H7 (cell line): ENCODE data around the gene RAPGEF2. TPM values are rescaled to one million over a fixed set of nuclear protein-coding genes. Genes with fewer than 3 reads are reported as not detected.
"Not testable (repeated sequence)": the region's sequence is repeated elsewhere in the genome, so short reads cannot be mapped to it uniquely, and the experiment has no call there.

Experiments
- DNase-seq: peaks from one replicate; pipeline ENCODE4 v3.0.0; 2012
- H3K27me3 ChIP-seq: 2 replicates; pipeline ENCODE4 v1.6.0; 2011; ENCODE audit warnings: mild to moderate bottlenecking, low read length; ENCODE audit not compliant: control insufficient read depth, insufficient read depth
- H3K36me3 ChIP-seq: replicated peaks from 2 replicates; pipeline ENCODE4 v1.5.1; 2011; ENCODE audit warnings: low read length; ENCODE audit not compliant: control insufficient read depth, insufficient read depth
- H3K4me3 ChIP-seq: 2 replicates; pipeline ENCODE4 v1.5.1; 2011; ENCODE audit warnings: low read depth, mild to moderate bottlenecking, control low read depth, low read length, moderate library complexity; ENCODE audit not compliant: insufficient read depth
- total RNA-seq: library from RNA; depleted of rRNA; stranded (reverse); fragments of >200 nt; shearing (Covaris generic); gene quantifications from 2 replicates; pipeline ENCODE4 v1.2.3, GENCODE V29; 2014; rRNA removed

Gene RAPGEF2, protein sequence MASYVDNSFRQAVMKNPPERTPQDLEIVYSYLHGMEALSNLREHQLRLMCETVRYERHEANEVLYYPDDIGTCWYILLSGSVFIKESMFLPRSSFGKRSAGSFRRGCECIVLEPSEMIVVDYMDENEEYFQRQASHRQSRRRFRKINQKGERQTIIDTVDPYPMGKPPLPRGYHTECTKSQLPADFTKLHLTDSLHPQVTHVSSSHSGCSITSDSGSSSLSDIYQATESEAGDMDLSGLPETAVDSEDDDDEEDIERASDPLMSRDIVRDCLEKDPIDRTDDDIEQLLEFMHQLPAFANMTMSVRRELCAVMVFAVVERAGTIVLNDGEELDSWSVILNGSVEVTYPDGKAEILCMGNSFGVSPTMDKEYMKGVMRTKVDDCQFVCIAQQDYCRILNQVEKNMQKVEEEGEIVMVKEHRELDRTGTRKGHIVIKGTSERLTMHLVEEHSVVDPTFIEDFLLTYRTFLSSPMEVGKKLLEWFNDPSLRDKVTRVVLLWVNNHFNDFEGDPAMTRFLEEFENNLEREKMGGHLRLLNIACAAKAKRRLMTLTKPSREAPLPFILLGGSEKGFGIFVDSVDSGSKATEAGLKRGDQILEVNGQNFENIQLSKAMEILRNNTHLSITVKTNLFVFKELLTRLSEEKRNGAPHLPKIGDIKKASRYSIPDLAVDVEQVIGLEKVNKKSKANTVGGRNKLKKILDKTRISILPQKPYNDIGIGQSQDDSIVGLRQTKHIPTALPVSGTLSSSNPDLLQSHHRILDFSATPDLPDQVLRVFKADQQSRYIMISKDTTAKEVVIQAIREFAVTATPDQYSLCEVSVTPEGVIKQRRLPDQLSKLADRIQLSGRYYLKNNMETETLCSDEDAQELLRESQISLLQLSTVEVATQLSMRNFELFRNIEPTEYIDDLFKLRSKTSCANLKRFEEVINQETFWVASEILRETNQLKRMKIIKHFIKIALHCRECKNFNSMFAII (N-terminal part only)
- total RNA-seq, result 33.2 and 46.7 TPM in 2 replicates

DNA sequence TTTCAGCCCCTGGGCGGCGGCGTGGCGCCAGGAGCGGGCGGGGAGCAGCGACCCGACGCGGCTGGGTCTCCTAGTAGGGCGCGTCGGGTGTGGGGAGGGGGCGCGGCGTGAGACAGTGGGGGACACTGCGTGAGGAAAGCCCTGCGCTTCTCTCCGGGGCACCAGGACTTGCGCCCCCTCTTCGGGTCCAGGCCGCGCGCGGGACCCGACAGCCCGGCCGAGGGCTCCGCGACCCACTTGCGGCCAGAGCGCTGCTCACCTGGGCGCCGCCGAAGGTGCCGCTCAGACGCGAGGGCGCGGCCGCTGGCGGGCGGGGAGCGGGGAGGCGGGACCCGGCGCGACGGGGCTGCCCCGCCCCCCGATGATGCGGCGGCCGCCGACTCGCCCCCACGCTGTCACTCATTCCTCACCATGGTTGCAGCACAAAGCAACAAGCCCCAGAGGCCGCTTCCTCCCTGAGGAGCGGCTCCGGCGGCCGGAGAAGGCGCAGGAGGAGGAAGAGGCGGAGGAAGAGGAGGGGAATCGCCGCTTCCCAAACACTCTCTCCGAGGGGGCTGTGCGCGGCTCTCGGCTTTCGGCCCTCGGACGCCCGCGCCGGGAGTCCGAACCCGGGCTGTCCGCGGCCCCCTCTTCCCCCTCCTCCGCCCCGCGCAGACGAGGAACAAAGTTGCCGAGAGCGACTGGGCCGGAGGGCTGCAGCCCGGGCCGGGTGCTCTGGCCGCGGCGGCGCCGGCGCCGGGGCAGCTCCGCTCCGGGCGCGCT is at the start of gene RAPGEF2:
RAPGEF2 (plus strand) TSS at position 458 of the 762 bp plus-strand sequence. CDS start 1,084 bp downstream, outside the sequence.
- DNase-seq, result peak; percentile 97
- Histone ChIP-seq H3K36me3 (no peaks in the 10 kb centered on the region), H3K4me3 (peak within 1 kb of the TSS; percentile 88), H3K27me3 (peaks cover 2% of the 10 kb centered on the region; the same call in 1 of the 2 replicates)

DNA sequence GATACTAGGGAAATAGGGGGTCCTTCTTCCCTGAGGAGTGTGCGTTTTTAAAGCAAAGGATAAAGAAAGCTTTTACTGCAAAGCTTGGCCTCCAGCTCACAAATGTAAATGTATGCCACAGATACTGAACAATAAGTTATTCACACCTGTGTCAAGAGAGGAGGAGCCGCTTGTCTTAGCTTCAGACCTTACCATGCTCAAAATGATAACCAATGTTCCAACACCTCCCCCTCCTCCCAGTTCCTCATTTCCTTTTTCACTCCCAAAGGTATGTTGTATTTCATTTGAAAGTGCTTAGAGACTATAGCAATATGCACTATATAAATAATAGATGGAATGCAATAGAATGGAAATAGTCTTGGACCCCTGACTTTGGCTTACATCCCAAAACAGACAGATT is 47.0 kb upstream of the RAPGEF2 start:
- no peaks in the 10 kb centered on the region for H3K27me3 ChIP-seq
- no peak overlapping the region for H3K4me3 ChIP-seq
- H3K36me3 ChIP-seq, result no peaks in the 10 kb centered on the region
- no peak for DNase-seq

DNA sequence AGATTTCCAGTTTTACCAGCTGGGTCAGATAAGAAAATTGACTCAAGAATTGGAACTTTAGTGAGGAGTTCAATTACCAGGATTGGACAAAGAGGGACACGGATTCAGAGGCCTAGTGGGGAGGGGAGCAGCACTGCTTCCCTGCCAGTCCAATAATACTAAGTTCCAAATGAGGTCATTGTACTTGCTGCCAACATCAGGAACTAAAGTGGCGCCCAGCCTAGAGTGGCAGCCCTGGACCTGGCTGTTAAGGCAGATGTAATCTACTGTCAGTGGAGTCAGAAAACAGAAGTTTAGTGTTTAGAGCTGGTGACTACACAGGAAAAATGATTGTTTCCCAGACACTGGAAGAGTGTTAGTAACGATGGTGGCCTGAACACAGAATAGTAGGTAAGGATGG is 42.7 kb upstream of the RAPGEF2 start:
- H3K36me3 ChIP-seq, result no peaks in the 10 kb centered on the region
- H3K27me3 ChIP-seq, result no peaks in the 10 kb centered on the region

GRCh38 chr4:159062381-159062780 is 40.5 kb upstream of the RAPGEF2 start:
- H3K36me3 ChIP-seq, result no peaks in the 10 kb centered on the region
- DNase-seq, result no peak
- H3K27me3 ChIP-seq, result no peaks in the 10 kb centered on the region
- H3K4me3 ChIP-seq, result no peak overlapping the region

More for the DNA sequence above, 42.7 kb upstream of the RAPGEF2 start:
- DNase-seq, result no peak
- H3K4me3 ChIP-seq, result no peak overlapping the region

GRCh38 chr4:159065513-159066240 is 37.2 kb upstream of the RAPGEF2 start:
- no peak for DNase-seq
- no peaks in the 10 kb centered on the region for H3K27me3 ChIP-seq
- no peak overlapping the region for H3K4me3 ChIP-seq
- no peaks in the 10 kb centered on the region for H3K36me3 ChIP-seq

DNA sequence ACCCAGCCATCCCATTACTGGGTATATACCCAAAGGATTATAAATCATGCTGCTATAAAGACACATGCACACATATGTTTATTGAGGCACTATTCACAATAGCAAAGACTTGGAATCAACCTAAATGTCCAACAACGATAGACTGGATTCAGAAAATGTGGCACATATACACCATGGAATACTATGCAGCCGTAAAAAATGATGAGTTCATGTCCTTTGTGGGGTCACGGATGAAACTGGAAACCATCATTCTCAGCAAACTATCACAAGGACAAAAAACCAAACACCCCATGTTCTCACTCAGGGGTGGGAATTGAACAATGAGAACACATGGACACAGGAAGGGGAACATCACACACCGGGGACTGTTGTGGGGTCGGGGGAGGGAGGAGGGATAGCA is 34.7 kb upstream of the RAPGEF2 start:
- H3K4me3 ChIP-seq, H3K27me3 ChIP-seq, DNase-seq, H3K36me3 ChIP-seq: not testable (repeated sequence)

DNA sequence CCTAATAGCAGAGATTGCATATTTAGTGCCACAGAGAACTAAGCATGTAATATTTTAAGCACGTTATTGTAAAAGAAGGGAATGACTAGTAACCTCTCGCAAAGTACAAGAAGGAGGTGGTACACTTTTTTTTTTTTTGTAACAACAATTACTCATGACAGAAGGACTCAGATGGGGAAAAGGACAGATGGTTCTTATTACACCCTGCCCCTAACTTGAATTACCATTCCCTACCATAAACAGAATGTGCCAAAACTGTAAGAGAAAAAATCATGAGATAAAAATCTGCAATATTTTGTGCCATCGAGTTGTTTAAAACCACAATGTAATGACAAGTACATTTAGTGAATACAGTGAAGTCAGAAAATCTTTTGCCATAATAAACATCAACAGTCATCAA is 33.0 kb upstream of the RAPGEF2 start:
- H3K36me3 ChIP-seq, result no peaks in the 10 kb centered on the region
- no peak for DNase-seq

GRCh38 chr4:159070742-159071141 is 32.1 kb upstream of the RAPGEF2 start:
- Histone ChIP-seq H3K4me3 (no peak overlapping the region), H3K27me3 (no peaks in the 10 kb centered on the region), H3K36me3 (no peaks in the 10 kb centered on the region)
- no peak for DNase-seq

More for the DNA sequence above, 33.0 kb upstream of the RAPGEF2 start:
- Histone ChIP-seq H3K27me3 (no peaks in the 10 kb centered on the region), H3K4me3 (no peak overlapping the region)

DNA sequence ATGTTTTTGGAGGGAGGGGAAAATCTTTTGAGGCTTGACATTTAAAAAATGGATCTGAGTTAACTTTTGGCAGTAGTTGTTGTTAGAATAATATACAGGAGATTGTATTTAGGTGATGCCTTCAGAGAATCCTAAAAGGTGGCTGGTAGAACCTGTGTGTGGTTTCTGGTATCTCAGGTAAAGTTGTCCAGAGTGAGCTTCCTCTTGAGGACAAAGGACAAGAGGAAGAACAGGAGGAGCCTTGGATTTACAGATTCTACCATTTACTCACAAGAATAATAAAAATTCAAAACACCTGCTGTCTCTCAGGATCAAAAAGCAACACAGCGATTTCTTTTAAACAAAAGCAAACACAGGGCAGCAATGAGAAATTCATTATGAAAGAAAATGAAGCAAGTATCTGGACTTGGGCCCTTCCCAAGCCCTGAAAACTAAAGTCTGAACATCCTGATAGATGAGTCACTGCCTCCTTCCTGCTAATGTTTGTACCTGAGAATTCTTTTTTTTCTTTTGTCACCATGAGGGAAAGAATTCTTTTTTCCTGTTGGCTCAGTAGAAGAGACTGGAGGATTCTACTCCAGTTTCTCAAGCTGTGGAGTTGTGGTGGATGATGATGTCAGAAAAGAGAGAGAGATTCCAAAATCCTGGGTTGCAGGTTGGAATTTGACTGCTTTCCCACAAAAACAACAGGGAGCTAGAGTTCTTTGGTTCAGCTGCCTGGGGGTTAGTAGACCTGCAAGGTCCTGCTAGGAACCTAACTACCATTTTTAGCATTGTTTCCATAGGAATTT is 31.5 kb upstream of the RAPGEF2 start:
- Histone ChIP-seq H3K4me3 (no peak overlapping the region), H3K36me3 (no peaks in the 10 kb centered on the region)
- peak; percentile 35 for DNase-seq

GRCh38 chr4:159071969-159072765 is 30.7 kb upstream of the RAPGEF2 start:
- Histone ChIP-seq H3K36me3 (no peaks in the 10 kb centered on the region), H3K4me3 (no peak overlapping the region), H3K27me3 (no peaks in the 10 kb centered on the region)
- DNase-seq, result no peak

More for the DNA sequence above, 31.5 kb upstream of the RAPGEF2 start:
- no peaks in the 10 kb centered on the region for H3K27me3 ChIP-seq

DNA sequence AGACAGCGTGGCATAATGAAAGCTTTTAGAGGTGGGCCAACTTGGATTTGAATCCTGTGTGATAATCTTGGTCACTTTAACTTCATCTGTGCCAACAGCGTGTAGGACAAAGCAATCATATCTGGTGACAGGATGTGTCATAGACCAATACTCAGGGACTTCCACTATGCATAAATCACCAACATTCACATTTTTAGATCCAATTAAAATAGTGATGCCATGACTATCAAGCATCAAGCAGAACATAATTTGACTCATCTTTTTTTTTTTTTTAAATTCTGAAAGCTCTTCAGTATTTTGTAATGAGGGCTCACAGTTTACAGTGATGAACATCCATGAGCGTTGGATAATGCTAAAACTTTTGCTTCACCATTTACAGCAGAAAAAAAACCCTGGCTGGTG is 27.3 kb upstream of the RAPGEF2 start:
- H3K36me3 ChIP-seq, result no peaks in the 10 kb centered on the region
- no peaks in the 10 kb centered on the region for H3K27me3 ChIP-seq
- DNase-seq, result no peak

GRCh38 chr4:159077018-159077417 is 25.9 kb upstream of the RAPGEF2 start:
- DNase-seq, H3K36me3 ChIP-seq, H3K27me3 ChIP-seq, H3K4me3 ChIP-seq: not testable (repeated sequence)

More for the DNA sequence above, 27.3 kb upstream of the RAPGEF2 start:
- no peak overlapping the region for H3K4me3 ChIP-seq
